HG03439 (cell line): ENCODE results near the gene CAMK2G.

ENCODE experiments used
- ATAC-seq: cut with Tn5 transposase; IDR thresholded peaks from one replicate; pipeline ENCODE4 v1.9.1; 2021; ENCODE audit warnings: mild to moderate bottlenecking, moderate library complexity; ENCODE audit not compliant: unreplicated experiment

CAMK2G gene

GRCh38 chr10:73865459-73866442 is 8.6 kb downstream of the CAMK2G start:
- no peak for ATAC-seq

- ATAC-seq = no peak
Measured at GRCh38 chr10:73865107-73865458, 9.3 kb downstream of the CAMK2G start.

GRCh38 chr10:73864229-73864628 is 10.1 kb downstream of the CAMK2G start:
- no peak for ATAC-seq

GRCh38 chr10:73863039-73863817 is 11.1 kb downstream of the CAMK2G start:
- ATAC-seq = no peak

- ATAC-seq = no peak
Measured at GRCh38 chr10:73862011-73862410, 12.3 kb downstream of the CAMK2G start.

- ATAC-seq = no peak
Measured at GRCh38 chr10:73859784-73860491, 14.4 kb downstream of the CAMK2G start.

GRCh38 chr10:73859428-73859783 is 14.9 kb downstream of the CAMK2G start:
- ATAC-seq = no peak

GRCh38 chr10:73858750-73859427 is 15.5 kb downstream of the CAMK2G start:
- no peak for ATAC-seq

- no peak for ATAC-seq
Measured at GRCh38 chr10:73858013-73858708, 16.2 kb downstream of the CAMK2G start.

GRCh38 chr10:73857446-73857845 is 16.9 kb downstream of the CAMK2G start:
- no peak for ATAC-seq

- ATAC-seq = no peak
Measured at GRCh38 chr10:73856261-73856660, 18.1 kb downstream of the CAMK2G start.

- ATAC-seq = no peak
Measured at GRCh38 chr10:73855413-73855812, 18.9 kb downstream of the CAMK2G start.

- ATAC-seq = no peak
Measured at GRCh38 chr10:73854310-73854709, 20.0 kb downstream of the CAMK2G start.

- no peak for ATAC-seq
Measured at GRCh38 chr10:73853196-73853595, 21.2 kb downstream of the CAMK2G start.

GRCh38 chr10:73850863-73851461 is 23.4 kb downstream of the CAMK2G start:
- ATAC-seq = no peak

GRCh38 chr10:73850211-73850610 is 24.1 kb downstream of the CAMK2G start:
- no peak for ATAC-seq

GRCh38 chr10:73848821-73849489 is 25.4 kb downstream of the CAMK2G start:
- ATAC-seq = peak; percentile 80

- ATAC-seq = no peak
Measured at GRCh38 chr10:73847031-73847430, 27.3 kb downstream of the CAMK2G start.

- no peak for ATAC-seq
Measured at GRCh38 chr10:73843261-73843660, 31.1 kb downstream of the CAMK2G start.
